AG04450 (cell line): Measurements from ENCODE around the gene OSBPL1A. TPM values are rescaled to one million over a fixed set of nuclear protein-coding genes. Genes with fewer than 3 reads are reported as not detected.

Source experiments
- CTCF ChIA-PET: fragments of 300-600, 350-600 bp; formaldehyde crosslinking; extraction: SDS; loops from one replicate; lab custom pipeline; 2022; ENCODE audit warnings: antibody characterized with exemption, inconsistent platforms; lab: Charles Lee
- POLR2A ChIA-PET: fragments of 350-600 bp; formaldehyde crosslinking; extraction: SDS; loops from one replicate; lab custom pipeline; 2021; ENCODE audit warnings: antibody characterized with exemption, inconsistent platforms; lab: Yijun Ruan, JAX
- DNase-seq: peaks from one replicate; pipeline ENCODE4 v3.0.0-alpha.2; 2011; ENCODE audit warnings: low read depth, low spot score
- H3K27ac ChIP-seq: one replicate; pipeline ENCODE4 v1.5.1; 2012; ENCODE audit warnings: low read depth, low read length, control low read depth
- H3K27me3 ChIP-seq: one replicate; pipeline ENCODE4 v1.6.0; 2012; ENCODE audit warnings: low read length; ENCODE audit not compliant: control insufficient read depth, insufficient read depth
- H3K4me3 ChIP-seq: 2 replicates; pipeline ENCODE4 v1.5.1; 2011; ENCODE audit warnings: mild to moderate bottlenecking, low read depth, low read length, control low read depth
- H3K9me3 ChIP-seq: 2 replicates; pipeline ENCODE4 v1.5.1; 2012; ENCODE audit warnings: low read length; ENCODE audit not compliant: control insufficient read depth, insufficient read depth
- CTCF ChIP-seq: IDR thresholded peaks from 2 replicates; pipeline ENCODE4 v1.5.1; 2011; ENCODE audit warnings: low read depth, low read length, control low read depth, inconsistent platforms
- polyA plus RNA-seq: library from polyadenylated mRNA; depleted of rRNA; stranded (reverse); fragments of >200 nt; gene quantifications from 2 replicates; pipeline ENCODE4 v1.2.3, GENCODE V29; 2011

Gene OSBPL1A
- polyA plus RNA-seq, 1 experiment: 56.1 TPM

- DNase-seq: no peak
- no peak for TF ChIP-seq CTCF
These were observed 25.2 kb downstream of the OSBPL1A start for GRCh38 chr18:24372279-24372872.

GRCh38 chr18:24370120-24370519, 27.5 kb downstream of the OSBPL1A start:
- no peak for DNase-seq
- CTCF ChIA-PET: interaction anchor here (1.7 to 4.4 kb wide), 2 partner anchors 10 to 119 kb away, joined by 8 to 36 read pairs; no protein-coding TSS in a partner anchor
- POLR2A ChIA-PET: no interaction called here
- Histone ChIP-seq H3K9me3 (no peaks in the 10 kb centered on the region), H3K4me3 (no peak overlapping the region), H3K27ac (no peak overlapping the region), H3K27me3 (no peaks in the 10 kb centered on the region)
- no peak for TF ChIP-seq CTCF

More at GRCh38 chr18:24372279-24372872, 25.2 kb downstream of the OSBPL1A start:
- H3K27ac ChIP-seq: no peak overlapping the region
- no peak overlapping the region for H3K4me3 ChIP-seq
- POLR2A ChIA-PET: no interaction called here
- no peaks in the 10 kb centered on the region for H3K9me3 ChIP-seq
- H3K27me3 ChIP-seq: no peaks in the 10 kb centered on the region
- CTCF ChIA-PET: interaction anchor here (1.0 kb wide), 1 partner anchor 13 kb away, joined by 3 read pairs; no protein-coding TSS in a partner anchor

GRCh38 chr18:24369426-24369825, 28.2 kb downstream of the OSBPL1A start:
- POLR2A ChIA-PET: no interaction called here
- Histone ChIP-seq H3K9me3 (no peaks in the 10 kb centered on the region), H3K27ac (no peak overlapping the region), H3K4me3 (no peak overlapping the region), H3K27me3 (no peaks in the 10 kb centered on the region)
- no peak for DNase-seq
- CTCF ChIA-PET: interaction anchor here (1.5 to 4.4 kb wide), 3 partner anchors 10 to 120 kb away, joined by 4 to 36 read pairs (median 8); no protein-coding TSS in a partner anchor
- no peak for TF ChIP-seq CTCF

- Histone ChIP-seq H3K9me3 (no peaks in the 10 kb centered on the region), H3K27me3 (no peaks in the 10 kb centered on the region), H3K27ac (no peak overlapping the region), H3K4me3 (no peak overlapping the region)
- DNase-seq: no peak
- POLR2A ChIA-PET: no interaction called here
- TF ChIP-seq CTCF: no peak
- CTCF ChIA-PET: interaction anchor here (0.9 to 4.4 kb wide), 5 partner anchors 9 to 120 kb away, joined by 3 to 36 read pairs (median 8); no protein-coding TSS in a partner anchor
These were observed 28.9 kb downstream of the OSBPL1A start for GRCh38 chr18:24368749-24369148.

- H3K27ac ChIP-seq: no peak overlapping the region
- no peaks in the 10 kb centered on the region for H3K9me3 ChIP-seq
- no peak overlapping the region for H3K4me3 ChIP-seq
- POLR2A ChIA-PET: no interaction called here
- no peak for DNase-seq
- no peak for TF ChIP-seq CTCF
- CTCF ChIA-PET: interaction anchor here (1.7 to 1.8 kb wide), 2 partner anchors 122 to 190 kb away, joined by 3 to 5 read pairs; no protein-coding TSS in a partner anchor
- no peaks in the 10 kb centered on the region for H3K27me3 ChIP-seq
These were observed 31.3 kb downstream of the OSBPL1A start for GRCh38 chr18:24366328-24366727.
